Right lobe of liver (tissue), 6 donors: ENCODE measurements around the gene LTBP1. TPM values are rescaled to one million over a fixed set of nuclear protein-coding genes. Genes with fewer than 3 reads are reported as not detected.

Experiments used
- ATAC-seq, 4 donors: fragments of 200-7000 bp; cut with Tn5 transposase; one replicate each; pipeline ENCODE4 v1.9.1; 2020; ENCODE audit warnings: mild to moderate bottlenecking in 4 of 4, moderate library complexity in 4 of 4
- DNase-seq, 3 donors: peaks; one replicate each; pipeline ENCODE4 v3.0.0-alpha.2; 2020
- H3K27ac ChIP-seq, 3 donors: fragments of 200-600 bp; one replicate each; pipeline ENCODE4 v1.8.0; 2022
- H3K27me3 ChIP-seq, 2 donors: fragments of 200-600 bp; one replicate each; pipeline ENCODE4 v1.8.0; 2022
- H3K36me3 ChIP-seq, 4 donors: fragments of 200-600 bp; sonication (generic) in 1 of 4; one replicate each; pipeline versions ENCODE4 v1.5.1 to v1.8.0; 2017 to 2022; ENCODE audit warnings: control low read depth in 1 of 4
- H3K4me1 ChIP-seq, 4 donors: fragments of 200-600 bp; sonication (generic) in 1 of 4; one replicate each; pipeline versions ENCODE4 v1.5.1 to v1.8.0; 2017 to 2022; ENCODE audit warnings: control low read depth in 1 of 4
- H3K4me3 ChIP-seq, 3 donors: fragments of 200-600 bp; one replicate each; pipeline ENCODE4 v1.8.0; 2022
- H3K9me3 ChIP-seq, 4 donors: fragments of 200-600 bp; sonication (generic) in 1 of 4; one replicate each; pipeline versions ENCODE4 v1.5.1 to v1.8.0; 2017 to 2022; ENCODE audit warnings: control low read depth in 1 of 4
- POLR2A ChIP-seq: fragments of 450-650 bp; IDR thresholded peaks from one replicate; pipeline ENCODE4 v1.6.1; 2017; ENCODE audit warnings: antibody characterized with exemption, mild to moderate bottlenecking
- WGBS: methylation state at CpG from one replicate; pipeline ENCODE4 v1.1.6; 2018; ENCODE audit warnings: low coverage, low lambda C conversion rate; ENCODE audit not compliant: insufficient coverage; ENCODE audit errors: missing lambda C conversion rate; 5-methylcytosine and 5-hydroxymethylcytosine counted together
- intact Hi-C, 2 donors: fragments of 100-400 bp; cut with DNase I; formaldehyde crosslinking; loops; one replicate each; pipeline versions ENCODE4 v1.11.2 to v1.14.1; 2022
- total RNA-seq, 6 experiments: library from RNA; depleted of rRNA in 2 of 6; stranded (reverse); fragments of >200 nt in 2 of 6; fragmentation: NEBNext Ultra II Directional in 3 of 6; extraction: Animal tissue kit (Norgen Biotek cat#: 25700) in 3 of 6; gene quantifications; one replicate each; pipeline versions ENCODE4 v1.1.0 to v1.2.4, GENCODE V29; 2016 to 2023
- TF ChIP-seq, protein P1 (sequence below), 4 donors: fragments of 200-600 bp in 3 of 4; fragments of 450-650 bp in 1 of 4; IDR thresholded peaks; one replicate each; pipeline versions ENCODE4 v1.5.1 to v1.8.0; 2016 to 2022; ENCODE audit warnings: antibody characterized with exemption in 4 of 4, mild to moderate bottlenecking in 2 of 4
- donor health status: DM: no; HTN: yes; CAD: no.
- donor health status: DM: no; HTN: no; CAD: no.
- donor health status: DM: no; HTN: no; CAD: no.
- donor health status: DM: no; HTN: yes; CAD: no.
- donor health status: DM: no; HTN: yes; CAD: no.

The LTBP1 gene
- total RNA-seq, 6 experiments from 2014 or later, result 5.4 to 14.2 (median 9.1) TPM

DNA sequence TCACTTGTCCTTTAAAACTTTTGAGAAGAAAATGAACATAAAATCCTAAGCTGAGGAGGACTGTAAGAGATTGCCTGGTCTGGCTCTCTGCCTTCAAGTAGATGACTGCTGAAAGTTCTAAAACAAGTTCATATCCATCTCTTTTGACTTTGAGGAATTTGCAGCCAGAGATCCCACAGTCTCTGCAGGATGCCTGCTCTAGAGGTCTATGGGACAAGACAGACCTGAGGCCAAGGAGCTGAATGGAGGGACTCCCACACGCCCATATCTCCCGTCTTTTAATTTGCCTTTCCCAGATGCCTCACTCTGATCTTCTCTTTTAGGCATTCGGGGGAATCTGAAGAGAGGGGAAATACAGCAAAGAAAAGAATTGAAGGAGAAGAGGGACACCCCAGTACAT is 273.8 kb downstream of the LTBP1 start:
- Histone ChIP-seq H3K9me3 (no peaks in the 10 kb centered on the region), H3K27ac (no peak overlapping the region), H3K36me3 (peaks cover 0 to 3% (median 0%) of the 10 kb centered on the region in 4 donors), H3K27me3 (no peaks in the 10 kb centered on the region), H3K4me1 (peaks cover 0 to 20% (median 9%) of the 10 kb centered on the region in 4 donors), H3K4me3 (no peak overlapping the region)
- ATAC-seq, result no peak
- WGBS, result 58% methylated on average over 2 of the region's 3 CpGs
- DNase-seq, result no peak
- TF ChIP-seq, protein P1, sequence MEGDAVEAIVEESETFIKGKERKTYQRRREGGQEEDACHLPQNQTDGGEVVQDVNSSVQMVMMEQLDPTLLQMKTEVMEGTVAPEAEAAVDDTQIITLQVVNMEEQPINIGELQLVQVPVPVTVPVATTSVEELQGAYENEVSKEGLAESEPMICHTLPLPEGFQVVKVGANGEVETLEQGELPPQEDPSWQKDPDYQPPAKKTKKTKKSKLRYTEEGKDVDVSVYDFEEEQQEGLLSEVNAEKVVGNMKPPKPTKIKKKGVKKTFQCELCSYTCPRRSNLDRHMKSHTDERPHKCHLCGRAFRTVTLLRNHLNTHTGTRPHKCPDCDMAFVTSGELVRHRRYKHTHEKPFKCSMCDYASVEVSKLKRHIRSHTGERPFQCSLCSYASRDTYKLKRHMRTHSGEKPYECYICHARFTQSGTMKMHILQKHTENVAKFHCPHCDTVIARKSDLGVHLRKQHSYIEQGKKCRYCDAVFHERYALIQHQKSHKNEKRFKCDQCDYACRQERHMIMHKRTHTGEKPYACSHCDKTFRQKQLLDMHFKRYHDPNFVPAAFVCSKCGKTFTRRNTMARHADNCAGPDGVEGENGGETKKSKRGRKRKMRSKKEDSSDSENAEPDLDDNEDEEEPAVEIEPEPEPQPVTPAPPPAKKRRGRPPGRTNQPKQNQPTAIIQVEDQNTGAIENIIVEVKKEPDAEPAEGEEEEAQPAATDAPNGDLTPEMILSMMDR (IDR thresholded peaks at IDR 0.05), result no peak
- no peak for TF ChIP-seq POLR2A
- intact Hi-C loops, result no loop called here

DNA sequence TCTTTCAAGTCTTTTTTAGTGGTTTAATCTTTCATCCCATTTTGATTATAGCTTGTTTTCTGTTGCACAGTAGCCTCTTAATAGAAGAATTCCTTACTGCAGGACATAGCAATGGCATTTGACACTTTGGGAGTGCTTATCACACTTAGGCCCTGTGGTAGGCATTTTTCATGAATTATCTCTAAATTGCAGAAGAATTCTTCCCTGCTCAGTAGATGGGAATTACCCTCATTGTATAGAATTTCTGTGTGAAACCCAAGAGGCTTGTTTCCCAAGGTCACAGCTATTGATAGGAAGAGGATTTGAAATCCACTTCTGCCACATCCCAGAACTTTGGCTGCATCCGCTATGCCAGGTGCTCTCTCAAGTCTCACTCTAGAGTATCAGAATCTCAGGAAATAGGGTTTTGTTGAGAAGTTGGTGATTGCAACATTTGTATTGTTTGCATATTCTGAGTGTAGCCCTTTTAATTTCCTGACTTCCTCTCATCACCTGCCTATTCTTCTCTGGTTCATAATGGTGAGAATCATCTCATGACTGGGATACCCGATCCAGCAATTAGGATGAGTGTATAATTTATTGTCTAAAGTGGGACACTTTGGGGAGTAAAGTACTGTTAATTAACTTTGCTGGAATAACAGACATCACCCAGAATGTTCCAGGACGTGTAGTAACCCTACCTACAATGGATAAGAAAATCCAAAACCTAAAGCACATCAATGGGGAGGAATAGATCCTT is 274.5 kb downstream of the LTBP1 start:
- TF ChIP-seq, protein P1 (IDR thresholded peaks at IDR 0.05), result no peak
- TF ChIP-seq POLR2A, result no peak
- Histone ChIP-seq H3K36me3 (peaks cover 0 to 3% (median 0%) of the 10 kb centered on the region in 4 donors), H3K27ac (no peak overlapping the region), H3K9me3 (no peaks in the 10 kb centered on the region), H3K4me1 (peaks cover 0 to 20% (median 9%) of the 10 kb centered on the region in 4 donors), H3K4me3 (no peak overlapping the region), H3K27me3 (no peaks in the 10 kb centered on the region)
- no peak for DNase-seq
- WGBS, result 87% methylated on average over 2 of the region's 3 CpGs
- intact Hi-C loops, result no loop called here
- ATAC-seq, result no peak

DNA sequence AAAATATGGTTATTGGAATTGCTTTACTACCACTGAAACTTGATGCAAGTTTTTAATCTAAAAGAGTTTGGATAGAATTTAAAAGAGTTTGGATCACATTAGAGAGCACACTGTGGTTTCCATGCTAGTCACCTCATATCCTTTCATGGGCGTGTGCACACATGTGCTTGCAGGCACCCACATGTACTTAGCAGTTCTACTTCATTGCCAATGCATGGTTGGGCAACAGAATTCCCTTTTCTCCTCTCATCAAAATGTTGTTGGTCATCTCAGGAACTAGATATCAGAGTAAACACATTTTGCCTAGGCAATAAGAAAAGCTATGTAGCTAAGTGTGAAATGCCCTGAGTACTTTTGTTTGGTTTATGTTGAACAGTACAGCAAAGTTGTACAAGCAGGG is 275.6 kb downstream of the LTBP1 start:
- ATAC-seq (no peak), DNase-seq (no peak)
- no peak overlapping the region for H3K4me3 ChIP-seq
- H3K4me1 ChIP-seq, result peaks cover 0 to 10% (median 4%) of the 10 kb centered on the region in 4 donors
- TF ChIP-seq POLR2A, result no peak
- TF ChIP-seq, protein P1 (IDR thresholded peaks at IDR 0.05), result no peak
- WGBS, result 88% methylated on average over 1 of the region's 1 CpG
- peaks cover 0 to 3% (median 0%) of the 10 kb centered on the region in 4 donors for H3K36me3 ChIP-seq
- no peaks in the 10 kb centered on the region for H3K9me3 ChIP-seq
- H3K27me3 ChIP-seq, result no peaks in the 10 kb centered on the region
- intact Hi-C loops, result no loop called here
- no peak overlapping the region for H3K27ac ChIP-seq

DNA sequence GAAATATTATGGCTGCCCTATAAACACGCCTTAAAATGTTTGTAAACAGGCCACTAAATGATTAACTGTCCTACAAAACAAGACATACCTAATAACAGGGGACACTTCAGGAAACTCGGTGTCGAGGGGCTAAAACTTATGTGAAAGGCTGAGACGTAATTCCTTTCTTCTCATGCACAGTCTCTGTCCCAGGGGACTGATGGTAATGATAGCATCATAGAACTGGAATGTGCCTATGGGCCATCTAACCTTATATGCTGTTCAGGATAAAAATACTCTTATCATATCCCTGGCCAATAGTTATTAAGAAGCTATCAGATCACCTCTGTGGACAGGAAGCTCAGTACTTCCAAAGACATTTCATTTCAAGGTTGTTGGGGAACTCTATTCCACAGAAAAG is 277.1 kb downstream of the LTBP1 start:
- no peak for ATAC-seq
- intact Hi-C loops, result no loop called here
- H3K4me1 ChIP-seq, result peaks cover 0 to 7% (median 3%) of the 10 kb centered on the region in 4 donors
- TF ChIP-seq POLR2A, result no peak
- TF ChIP-seq, protein P1 (IDR thresholded peaks at IDR 0.05), result no peak
- DNase-seq, result no peak
- H3K27ac ChIP-seq, result no peak overlapping the region
- no peaks in the 10 kb centered on the region for H3K9me3 ChIP-seq
- WGBS, result 88% methylated on average over 4 of the region's 4 CpGs
- H3K4me3 ChIP-seq, result no peak overlapping the region
- peaks cover 0 to 3% (median 0%) of the 10 kb centered on the region in 4 donors for H3K36me3 ChIP-seq
- no peaks in the 10 kb centered on the region for H3K27me3 ChIP-seq
